Duodenal mucosa (tissue), 2 donors: ENCODE measurements around the gene SLC43A2.

Experiments
- H3K27ac ChIP-seq: one replicate; pipeline ENCODE4 v1.7.0; 2013; ENCODE audit warnings: low read depth, low read length
- H3K27me3 ChIP-seq, 2 donors: one replicate each; pipeline ENCODE4 v1.7.0; 2013; ENCODE audit warnings: low read length in 2 of 2, control low read depth in 1 of 2; ENCODE audit not compliant: insufficient read depth in 2 of 2, control insufficient read depth in 1 of 2
- H3K36me3 ChIP-seq, 2 donors: one replicate each; pipeline ENCODE4 v1.7.0; 2013; ENCODE audit warnings: low read length in 2 of 2, control low read depth in 1 of 2; ENCODE audit not compliant: insufficient read depth in 2 of 2, control insufficient read depth in 1 of 2
- H3K4me1 ChIP-seq, 2 donors: one replicate each; pipeline ENCODE4 v1.7.0; 2013; ENCODE audit warnings: low read length in 2 of 2, control low read depth in 1 of 2; ENCODE audit not compliant: insufficient read depth in 2 of 2, control insufficient read depth in 1 of 2
- H3K4me3 ChIP-seq, 2 donors: one replicate each; pipeline ENCODE4 v1.7.0; 2013; ENCODE audit warnings: low read length in 2 of 2, low read depth in 1 of 2
- H3K9ac ChIP-seq, 2 donors: one replicate each; pipeline ENCODE4 v1.7.0; 2013; ENCODE audit warnings: low read length in 2 of 2, low read depth in 1 of 2
- H3K9me3 ChIP-seq, 2 donors: one replicate each; pipeline ENCODE4 v1.7.0; 2013; ENCODE audit warnings: low read length in 2 of 2, control low read depth in 1 of 2; ENCODE audit not compliant: control insufficient read depth in 1 of 2

The SLC43A2 gene

GRCh38 chr17:1605681-1606351 lies 22.8 kb downstream of the SLC43A2 start:
- peak overlapping the region; percentile 22 for H3K27ac ChIP-seq
- no peaks in the 10 kb centered on the region for H3K27me3 ChIP-seq
- no peaks in the 10 kb centered on the region for H3K9me3 ChIP-seq
- peaks cover 0 to 12% of the 10 kb centered on the region in 2 donors for H3K36me3 ChIP-seq
- H3K4me1 ChIP-seq = no peaks in the 10 kb centered on the region
- H3K9ac ChIP-seq = no peak overlapping the region
- H3K4me3 ChIP-seq = no peak overlapping the region

GRCh38 chr17:1604831-1605528 lies 23.7 kb downstream of the SLC43A2 start:
- H3K36me3 ChIP-seq = peaks cover 0 to 12% of the 10 kb centered on the region in 2 donors
- H3K9me3 ChIP-seq = no peaks in the 10 kb centered on the region
- no peak overlapping the region for H3K27ac ChIP-seq
- H3K4me1 ChIP-seq = no peaks in the 10 kb centered on the region
- H3K27me3 ChIP-seq = no peaks in the 10 kb centered on the region
- no peak overlapping the region for H3K4me3 ChIP-seq
- no peak overlapping the region for H3K9ac ChIP-seq

- Histone ChIP-seq H3K9me3 (no peaks in the 10 kb centered on the region), H3K27me3 (no peaks in the 10 kb centered on the region), H3K27ac (no peak overlapping the region), H3K9ac (no peak overlapping the region), H3K4me3 (no peak overlapping the region), H3K4me1 (peaks cover 0 to 8% of the 10 kb centered on the region in 2 donors), H3K36me3 (peaks cover 0 to 7% of the 10 kb centered on the region in 2 donors)
Observed at GRCh38 chr17:1601571-1601970, 27.1 kb downstream of the SLC43A2 start.

- Histone ChIP-seq H3K4me1 (peaks cover 3 to 16% of the 10 kb centered on the region in 2 donors), H3K27ac (no peak overlapping the region), H3K4me3 (no peak overlapping the region), H3K27me3 (no peaks in the 10 kb centered on the region), H3K9ac (no peak overlapping the region), H3K9me3 (no peaks in the 10 kb centered on the region), H3K36me3 (peaks cover 0 to 7% of the 10 kb centered on the region in 2 donors)
Observed at GRCh38 chr17:1598399-1599095, 30.1 kb downstream of the SLC43A2 start.

- Histone ChIP-seq H3K4me3 (no peak overlapping the region), H3K36me3 (peaks cover 0 to 7% of the 10 kb centered on the region in 2 donors), H3K4me1 (peaks cover 9 to 22% of the 10 kb centered on the region in 2 donors), H3K27ac (no peak overlapping the region), H3K27me3 (no peaks in the 10 kb centered on the region), H3K9me3 (no peaks in the 10 kb centered on the region), H3K9ac (no peak overlapping the region)
Observed at GRCh38 chr17:1597861-1598342, 30.7 kb downstream of the SLC43A2 start.

- H3K27ac ChIP-seq = no peak overlapping the region
- H3K4me1 ChIP-seq = peaks cover 36 to 58% of the 10 kb centered on the region in 2 donors
- no peaks in the 10 kb centered on the region for H3K36me3 ChIP-seq
- H3K9me3 ChIP-seq = no peaks in the 10 kb centered on the region
- no peaks in the 10 kb centered on the region for H3K27me3 ChIP-seq
- H3K9ac ChIP-seq = peak overlapping the region; percentile 1 to 17
- H3K4me3 ChIP-seq = no peak overlapping the region
Observed at GRCh38 chr17:1593630-1593931, 35.1 kb downstream of the SLC43A2 start.

GRCh38 chr17:1592751-1593629 lies 35.6 kb downstream of the SLC43A2 start:
- Histone ChIP-seq H3K9me3 (no peaks in the 10 kb centered on the region), H3K27ac (no peak overlapping the region), H3K36me3 (no peaks in the 10 kb centered on the region), H3K9ac (peak overlapping the region; percentile 1 to 17), H3K4me1 (peaks cover 36 to 54% of the 10 kb centered on the region in 2 donors), H3K4me3 (peak overlapping the region in 1 of 2 donors; percentile 11), H3K27me3 (no peaks in the 10 kb centered on the region)

GRCh38 chr17:1591474-1592090 lies 37.1 kb downstream of the SLC43A2 start:
- Histone ChIP-seq H3K4me3 (no peak overlapping the region), H3K4me1 (peaks cover 36 to 49% of the 10 kb centered on the region in 2 donors), H3K27ac (no peak overlapping the region), H3K36me3 (peaks cover 4 to 6% of the 10 kb centered on the region in 2 donors), H3K9ac (no peak overlapping the region), H3K27me3 (no peaks in the 10 kb centered on the region), H3K9me3 (no peaks in the 10 kb centered on the region)

GRCh38 chr17:1590747-1591473 lies 37.7 kb downstream of the SLC43A2 start:
- no peaks in the 10 kb centered on the region for H3K9me3 ChIP-seq
- H3K36me3 ChIP-seq = peaks cover 4 to 6% of the 10 kb centered on the region in 2 donors
- no peak overlapping the region for H3K4me3 ChIP-seq
- H3K27me3 ChIP-seq = no peaks in the 10 kb centered on the region
- H3K9ac ChIP-seq = peak overlapping the region in 1 of 2 donors; percentile 32
- peaks cover 36 to 49% of the 10 kb centered on the region in 2 donors for H3K4me1 ChIP-seq
- peak overlapping the region; percentile 20 for H3K27ac ChIP-seq
